Lung (tissue), 12 donors: ENCODE data around the gene NUP188. TPM values are rescaled to one million over a fixed set of nuclear protein-coding genes. Genes with fewer than 3 reads are reported as not detected.
A peak's percentile ranks its signal among the peaks of the same experiment; 100 is the strongest.

ENCODE experiments used
- ATAC-seq: fragments of 200-7000 bp; cut with Tn5 transposase; one replicate; pipeline ENCODE4 v1.9.1; 2020; ENCODE audit warnings: moderate number of reproducible peaks; ENCODE audit not compliant: insufficient read depth, low FRiP score
- DNase-seq, 3 donors: peaks; one replicate each; pipeline ENCODE4 v3.0.0-alpha.2; 2013 to 2017
- H3K27ac ChIP-seq, 2 donors: one replicate each; pipeline ENCODE4 v1.5.1; 2013; ENCODE audit warnings: mild to moderate bottlenecking in 2 of 2, moderate library complexity in 2 of 2, control low read depth in 1 of 2, inconsistent platforms in 1 of 2, low read depth in 1 of 2, low read length in 1 of 2
- H3K27me3 ChIP-seq, 3 donors: one replicate each; pipeline ENCODE4 v1.5.1; 2013; ENCODE audit warnings: low read length in 2 of 3; ENCODE audit not compliant: control insufficient read depth in 3 of 3, insufficient read depth in 3 of 3
- H3K36me3 ChIP-seq, 4 donors: one replicate each; pipeline ENCODE4 v1.5.1; 2013; ENCODE audit warnings: low read length in 4 of 4, mild to moderate bottlenecking in 1 of 4, moderate library complexity in 1 of 4; ENCODE audit not compliant: control insufficient read depth in 4 of 4, insufficient read depth in 4 of 4
- H3K4me1 ChIP-seq, 5 donors: one replicate each; pipeline ENCODE4 v1.5.1; 2013; ENCODE audit warnings: low read length in 5 of 5, mild to moderate bottlenecking in 2 of 5, moderate library complexity in 1 of 5; ENCODE audit not compliant: control insufficient read depth in 5 of 5, insufficient read depth in 5 of 5
- H3K4me3 ChIP-seq: one replicate; pipeline ENCODE4 v1.5.1; 2013; ENCODE audit warnings: mild to moderate bottlenecking, control low read depth, moderate library complexity
- H3K9ac ChIP-seq, 2 donors: one replicate each; pipeline ENCODE4 v1.5.1; 2013; ENCODE audit warnings: low read length in 2 of 2, control low read depth in 1 of 2; ENCODE audit not compliant: insufficient read depth in 1 of 2
- H3K9me3 ChIP-seq, 4 donors: one replicate each; pipeline ENCODE4 v1.5.1; 2013; ENCODE audit warnings: low read length in 3 of 4, mild to moderate bottlenecking in 1 of 4, moderate library complexity in 1 of 4; ENCODE audit not compliant: control insufficient read depth in 4 of 4, insufficient read depth in 3 of 4
- WGBS, 2 donors: extraction: QIAGEN DNeasy Blood & Tissue Kit; methylation state at CpG; one replicate each; pipeline ENCODE4 v1.1.7; 2013; 5-methylcytosine and 5-hydroxymethylcytosine counted together
- polyA plus RNA-seq, 2 donors: library from polyadenylated mRNA; stranded (reverse); fragments of 200-250 nt; gene quantifications; one replicate each; pipeline ENCODE4 v1.2.1, GENCODE V29; 2013
- total RNA-seq, 2 donors: library from RNA; depleted of rRNA in 1 of 2; stranded (reverse); fragments of >200 nt in 1 of 2; gene quantifications; one replicate each; pipeline ENCODE4 v1.2.1, GENCODE V29; 2014 to 2021
- TF ChIP-seq, protein P1 (sequence below): IDR thresholded peaks from 2 replicates; pipeline ENCODE4 v1.5.1; 2012; ENCODE audit warnings: mild to moderate bottlenecking; ENCODE audit errors: control extremely low read depth, extremely low read depth
- donor health status: control.
- donor health status: control.
- donor health status: Bipolar disorder and iron deficiency.
- donor health status: healthy.
- donor health status: DM: yes; HTN: yes; CAD: no.

The NUP188 gene
- total and polyA plus RNA-seq, 4 donors = 17.0 to 48.5 (median 32.1) TPM

DNA sequence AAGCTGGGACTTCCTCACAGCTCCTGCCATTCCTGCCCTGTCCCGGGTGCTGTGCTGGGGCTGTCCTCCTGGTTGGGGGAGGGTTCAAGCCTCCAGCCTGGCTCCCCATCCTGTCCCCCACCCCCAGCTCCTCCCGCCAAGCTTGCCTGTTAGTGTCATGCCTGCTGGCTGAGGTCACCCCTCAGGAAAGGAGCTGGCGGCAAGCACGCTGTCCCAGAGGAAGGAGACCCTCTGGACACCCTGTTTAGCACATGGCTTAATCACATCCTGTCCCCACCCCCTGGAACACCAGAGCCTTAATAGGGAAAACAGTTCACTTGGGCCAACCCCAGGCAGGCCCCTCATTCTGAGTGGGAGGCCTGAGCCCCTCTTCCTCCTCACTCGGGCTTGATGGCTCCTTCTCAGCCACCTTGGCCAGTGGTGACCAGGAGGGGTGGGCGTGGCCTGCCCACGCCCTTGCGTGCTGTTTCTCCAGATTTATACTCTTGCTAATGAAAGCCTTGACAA is 35.9 kb upstream of the NUP188 start:
- WGBS, 2 donors = 29 to 31% methylated on average over 8 of the region's 8 CpGs
- peak overlapping the region; percentile 82 to 90 for H3K27ac ChIP-seq
- H3K27me3 ChIP-seq = no peaks in the 10 kb centered on the region
- H3K36me3 ChIP-seq = peaks cover 17 to 42% (median 30%) of the 10 kb centered on the region in 4 donors
- ATAC-seq (peak; percentile 22), DNase-seq (peak; percentile 55 to 80 (median 68))
- TF ChIP-seq, protein P1, sequence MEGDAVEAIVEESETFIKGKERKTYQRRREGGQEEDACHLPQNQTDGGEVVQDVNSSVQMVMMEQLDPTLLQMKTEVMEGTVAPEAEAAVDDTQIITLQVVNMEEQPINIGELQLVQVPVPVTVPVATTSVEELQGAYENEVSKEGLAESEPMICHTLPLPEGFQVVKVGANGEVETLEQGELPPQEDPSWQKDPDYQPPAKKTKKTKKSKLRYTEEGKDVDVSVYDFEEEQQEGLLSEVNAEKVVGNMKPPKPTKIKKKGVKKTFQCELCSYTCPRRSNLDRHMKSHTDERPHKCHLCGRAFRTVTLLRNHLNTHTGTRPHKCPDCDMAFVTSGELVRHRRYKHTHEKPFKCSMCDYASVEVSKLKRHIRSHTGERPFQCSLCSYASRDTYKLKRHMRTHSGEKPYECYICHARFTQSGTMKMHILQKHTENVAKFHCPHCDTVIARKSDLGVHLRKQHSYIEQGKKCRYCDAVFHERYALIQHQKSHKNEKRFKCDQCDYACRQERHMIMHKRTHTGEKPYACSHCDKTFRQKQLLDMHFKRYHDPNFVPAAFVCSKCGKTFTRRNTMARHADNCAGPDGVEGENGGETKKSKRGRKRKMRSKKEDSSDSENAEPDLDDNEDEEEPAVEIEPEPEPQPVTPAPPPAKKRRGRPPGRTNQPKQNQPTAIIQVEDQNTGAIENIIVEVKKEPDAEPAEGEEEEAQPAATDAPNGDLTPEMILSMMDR = no peak
- H3K9me3 ChIP-seq = no peaks in the 10 kb centered on the region
- H3K9ac ChIP-seq = peak overlapping the region in 1 of 2 donors; percentile 3
- peaks cover 16 to 66% (median 26%) of the 10 kb centered on the region in 5 donors for H3K4me1 ChIP-seq
- no peak overlapping the region for H3K4me3 ChIP-seq

GRCh38 chr9:128912270-128912853 is 35.1 kb upstream of the NUP188 start:
- Histone ChIP-seq H3K9me3 (no peaks in the 10 kb centered on the region), H3K4me3 (no peak overlapping the region), H3K27me3 (no peaks in the 10 kb centered on the region), H3K27ac (peak overlapping the region; percentile 82 to 94), H3K4me1 (peaks cover 18 to 69% (median 26%) of the 10 kb centered on the region in 5 donors), H3K36me3 (peaks cover 17 to 39% (median 30%) of the 10 kb centered on the region in 4 donors), H3K9ac (no peak overlapping the region)
- ATAC-seq (peak; percentile 70), DNase-seq (peak; percentile 64 to 83 (median 64))
- TF ChIP-seq, protein P1 = no peak
- 52 to 74% methylated on average over 15 of the region's 15 CpGs for WGBS, 2 donors

- TF ChIP-seq, protein P1 = no peak
- ATAC-seq (no peak), DNase-seq (peak in 1 of 3 donors; percentile 10)
- H3K4me1 ChIP-seq = peaks cover 18 to 74% (median 26%) of the 10 kb centered on the region in 5 donors
- peak overlapping the region in 1 of 2 donors; percentile 16 for H3K9ac ChIP-seq
- peaks cover 12 to 37% (median 26%) of the 10 kb centered on the region in 4 donors for H3K36me3 ChIP-seq
- peak overlapping the region; percentile 51 to 94 for H3K27ac ChIP-seq
- no peak overlapping the region for H3K4me3 ChIP-seq
- no peaks in the 10 kb centered on the region for H3K27me3 ChIP-seq
- no peaks in the 10 kb centered on the region for H3K9me3 ChIP-seq
- 54 to 81% methylated on average over 15 of the region's 15 CpGs for WGBS, 2 donors
Measured at GRCh38 chr9:128913048-128913900, 34.2 kb upstream of the NUP188 start.
